Measurements from ENCODE around the gene IFIH1.

Gene IFIH1

GRCh38 chr2:162308747-162309503 lies 9.6 kb downstream of the IFIH1 start:
- no peak for FAIRE-seq

GRCh38 chr2:162305901-162306300 lies 12.6 kb downstream of the IFIH1 start:
- peak; percentile 36 for FAIRE-seq

GRCh38 chr2:162301877-162302276 lies 16.6 kb downstream of the IFIH1 start:
- no peak for FAIRE-seq

GRCh38 chr2:162301151-162301804 lies 17.2 kb downstream of the IFIH1 start:
- FAIRE-seq = peak; percentile 96

GRCh38 chr2:162300266-162300665 lies 18.2 kb downstream of the IFIH1 start:
- no peak for FAIRE-seq

GRCh38 chr2:162298669-162299335 lies 19.7 kb downstream of the IFIH1 start:
- FAIRE-seq = no peak

GRCh38 chr2:162297925-162298552 lies 20.4 kb downstream of the IFIH1 start:
- peak; percentile 99 for FAIRE-seq

GRCh38 chr2:162295009-162295408 lies 23.5 kb downstream of the IFIH1 start:
- no peak for FAIRE-seq

GRCh38 chr2:162293122-162293786 lies 25.2 kb downstream of the IFIH1 start:
- FAIRE-seq = peak; percentile 78

- FAIRE-seq = no peak
These were observed 26.7 kb downstream of the IFIH1 start for GRCh38 chr2:162291748-162292147.

GRCh38 chr2:162282765-162283425 lies 35.6 kb downstream of the IFIH1 start:
- no peak for FAIRE-seq

- peak; percentile 7 for FAIRE-seq
These were observed 37.8 kb downstream of the IFIH1 start for GRCh38 chr2:162280654-162281053.

GRCh38 chr2:162277381-162277780 lies 41.1 kb downstream of the IFIH1 start:
- no peak for FAIRE-seq

- no peak for FAIRE-seq
These were observed 50.5 kb downstream of the IFIH1 start for GRCh38 chr2:162267996-162268395.

GRCh38 chr2:162267496-162267895 lies 51.0 kb downstream of the IFIH1 start:
- FAIRE-seq = no peak

- FAIRE-seq = no peak
These were observed 52.1 kb downstream of the IFIH1 start for GRCh38 chr2:162266460-162266760.

- no peak for FAIRE-seq
These were observed 52.6 kb downstream of the IFIH1 start for GRCh38 chr2:162265666-162266459.

GRCh38 chr2:162261032-162261945 lies 57.2 kb downstream of the IFIH1 start:
- FAIRE-seq = no peak

- FAIRE-seq = no peak
These were observed 59.8 kb downstream of the IFIH1 start for GRCh38 chr2:162258686-162259085.

GRCh38 chr2:162258169-162258568 lies 60.3 kb downstream of the IFIH1 start:
- no peak for FAIRE-seq

- no peak for FAIRE-seq
These were observed 61.1 kb downstream of the IFIH1 start for GRCh38 chr2:162257425-162257824.
